Measurements from ENCODE around the gene FUT8.

The FUT8 gene

GRCh38 chr14:65412032-65412846 lies at the start of gene FUT8:
Gene FUT8, plus strand, starts transcription at chr14:65412730. Its CDS starts 148,834 bp downstream, at chr14:65561564.
- Histone ChIP-seq H3K36me3 (ENCODE audit: control insufficient read depth, insufficient read depth, low read length) (no peaks in the 10 kb centered on the region), H3K4me1 (ENCODE audit: control insufficient read depth, insufficient read depth, low read length) (peaks cover 12% of the 10 kb centered on the region), H3K27me3 (ENCODE audit: control insufficient read depth, insufficient read depth, low read length) (no peaks in the 10 kb centered on the region), H3K9me3 (ENCODE audit: control insufficient read depth, low read length) (no peaks in the 10 kb centered on the region), H3K4me3 (ENCODE audit: low read length) (peak within 1 kb of the TSS; percentile 98), H3K9ac (ENCODE audit: low read length) (peak within 1 kb of the TSS; percentile 92)

GRCh38 chr14:65366802-65367565 lies 45.5 kb upstream of the FUT8 start:
- no peaks in the 10 kb centered on the region for H3K9me3 ChIP-seq (ENCODE audit: control insufficient read depth, low read length)
- H3K4me1 ChIP-seq (ENCODE audit: control insufficient read depth, insufficient read depth, low read length) = peaks cover 5% of the 10 kb centered on the region
- H3K9ac ChIP-seq (ENCODE audit: low read length) = no peak overlapping the region
- H3K4me3 ChIP-seq (ENCODE audit: low read length) = no peak overlapping the region
- no peaks in the 10 kb centered on the region for H3K27me3 ChIP-seq (ENCODE audit: control insufficient read depth, insufficient read depth, low read length)
- no peaks in the 10 kb centered on the region for H3K36me3 ChIP-seq (ENCODE audit: control insufficient read depth, insufficient read depth, low read length)

DNA sequence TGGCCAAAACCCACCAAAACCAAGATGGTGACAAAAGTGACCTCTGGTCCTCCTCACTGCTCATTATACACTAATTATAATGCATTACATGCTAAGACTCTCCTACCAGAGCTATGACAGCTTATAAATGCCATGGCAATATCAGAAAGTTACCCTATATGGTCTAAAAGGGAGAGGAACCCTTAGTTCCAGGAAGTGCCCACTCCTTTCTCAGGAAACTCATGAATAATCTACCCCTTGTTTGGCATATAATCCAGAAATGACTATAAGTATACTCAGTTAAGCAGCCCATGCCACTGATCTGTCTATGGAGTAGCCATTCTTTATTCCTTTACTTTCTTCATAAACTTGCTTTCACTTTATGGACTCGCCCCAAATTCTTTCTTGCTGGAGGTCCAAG lies 43.0 kb upstream of the FUT8 start:
- no peak overlapping the region for H3K9ac ChIP-seq (ENCODE audit: low read length)
- H3K4me3 ChIP-seq (ENCODE audit: low read length) = no peak overlapping the region
- H3K9me3 ChIP-seq (ENCODE audit: control insufficient read depth, low read length) = no peaks in the 10 kb centered on the region
- H3K27me3 ChIP-seq (ENCODE audit: control insufficient read depth, insufficient read depth, low read length) = no peaks in the 10 kb centered on the region
- H3K4me1 ChIP-seq (ENCODE audit: control insufficient read depth, insufficient read depth, low read length) = peaks cover 15% of the 10 kb centered on the region
- no peaks in the 10 kb centered on the region for H3K36me3 ChIP-seq (ENCODE audit: control insufficient read depth, insufficient read depth, low read length)

DNA sequence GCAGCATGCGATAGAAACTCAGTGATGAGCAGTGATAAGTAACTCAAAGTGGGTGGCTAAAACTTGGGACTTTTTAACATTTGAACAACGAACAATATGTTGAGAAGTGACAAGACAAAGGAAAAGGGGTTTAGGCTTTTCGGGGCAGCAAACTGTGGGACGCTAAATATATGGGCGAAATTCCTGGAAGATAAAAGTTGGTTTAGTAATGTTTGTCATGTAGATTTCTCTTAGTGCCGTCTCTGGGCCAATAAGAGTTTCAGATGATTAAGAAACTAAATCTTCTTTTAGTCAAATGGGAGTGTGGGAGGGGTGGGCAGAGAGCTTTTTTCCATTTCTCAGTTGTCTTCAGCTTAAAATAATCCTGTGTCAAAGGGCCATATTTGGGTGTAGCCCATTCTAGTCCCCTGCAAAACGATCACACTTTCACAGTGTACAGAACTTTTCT lies 41.7 kb upstream of the FUT8 start:
- H3K36me3 ChIP-seq (ENCODE audit: control insufficient read depth, insufficient read depth, low read length) = no peaks in the 10 kb centered on the region
- no peak overlapping the region for H3K4me3 ChIP-seq (ENCODE audit: low read length)
- H3K9me3 ChIP-seq (ENCODE audit: control insufficient read depth, low read length) = no peaks in the 10 kb centered on the region
- H3K27me3 ChIP-seq (ENCODE audit: control insufficient read depth, insufficient read depth, low read length) = no peaks in the 10 kb centered on the region
- peaks cover 15% of the 10 kb centered on the region for H3K4me1 ChIP-seq (ENCODE audit: control insufficient read depth, insufficient read depth, low read length)
- H3K9ac ChIP-seq (ENCODE audit: low read length) = no peak overlapping the region

DNA sequence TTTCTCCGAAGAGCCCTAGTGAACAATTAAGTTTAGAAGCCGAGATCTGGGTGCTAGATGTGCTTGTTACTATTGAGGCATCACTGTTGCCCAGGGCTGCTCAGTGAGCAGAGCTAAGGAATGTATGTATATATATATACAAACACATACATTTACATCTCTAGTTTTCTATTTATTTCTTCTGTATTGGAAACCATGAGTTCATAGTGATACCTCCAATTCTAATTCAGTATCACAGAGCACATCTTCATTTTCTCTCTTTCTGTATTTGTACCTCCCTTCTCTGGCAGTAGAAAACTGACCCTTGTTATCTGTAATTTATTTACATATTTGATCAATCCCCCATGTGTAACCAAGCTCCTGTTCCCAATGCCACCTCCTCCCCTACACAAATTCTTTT lies 40.7 kb upstream of the FUT8 start:
- no peaks in the 10 kb centered on the region for H3K36me3 ChIP-seq (ENCODE audit: control insufficient read depth, insufficient read depth, low read length)
- peaks cover 15% of the 10 kb centered on the region for H3K4me1 ChIP-seq (ENCODE audit: control insufficient read depth, insufficient read depth, low read length)
- H3K9ac ChIP-seq (ENCODE audit: low read length) = no peak overlapping the region
- H3K4me3 ChIP-seq (ENCODE audit: low read length) = no peak overlapping the region
- no peaks in the 10 kb centered on the region for H3K27me3 ChIP-seq (ENCODE audit: control insufficient read depth, insufficient read depth, low read length)
- H3K9me3 ChIP-seq (ENCODE audit: control insufficient read depth, low read length) = no peaks in the 10 kb centered on the region

DNA sequence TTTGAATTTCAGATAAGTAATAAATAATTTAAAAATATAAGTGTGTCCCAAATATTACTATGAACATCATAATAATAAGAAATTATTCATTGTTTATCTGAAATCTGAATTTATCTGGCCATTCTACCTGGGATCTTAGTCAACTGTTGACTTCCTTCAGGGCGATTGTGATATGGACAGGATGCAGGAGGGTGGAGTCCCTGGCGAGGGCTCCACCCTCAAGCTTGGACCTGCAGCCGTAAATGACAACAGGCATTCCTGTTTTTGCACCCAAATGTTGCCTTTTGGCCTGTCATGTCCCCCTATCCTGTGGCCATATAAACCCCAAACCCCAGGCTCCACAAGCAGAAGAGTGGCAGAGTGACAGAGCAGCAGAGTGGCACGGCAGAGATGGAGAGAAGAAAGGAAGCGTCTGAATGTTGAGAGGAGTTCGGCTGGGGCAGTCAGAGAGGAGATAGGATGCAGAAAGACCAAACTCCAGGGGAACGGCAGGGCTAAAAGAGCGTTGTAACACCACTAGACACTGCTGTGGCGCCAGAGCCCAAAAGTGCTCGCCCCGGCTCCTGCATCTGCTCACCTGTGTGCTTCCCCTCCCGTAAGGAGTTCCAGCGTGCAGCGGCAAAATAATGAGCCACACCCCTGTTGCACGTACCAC lies 39.4 kb upstream of the FUT8 start:
- H3K9me3 ChIP-seq (ENCODE audit: control insufficient read depth, low read length) = no peaks in the 10 kb centered on the region
- H3K36me3 ChIP-seq (ENCODE audit: control insufficient read depth, insufficient read depth, low read length) = no peaks in the 10 kb centered on the region
- H3K9ac ChIP-seq (ENCODE audit: low read length) = peak overlapping the region; percentile 19
- peaks cover 15% of the 10 kb centered on the region for H3K4me1 ChIP-seq (ENCODE audit: control insufficient read depth, insufficient read depth, low read length)
- H3K4me3 ChIP-seq (ENCODE audit: low read length) = no peak overlapping the region
- no peaks in the 10 kb centered on the region for H3K27me3 ChIP-seq (ENCODE audit: control insufficient read depth, insufficient read depth, low read length)

- Histone ChIP-seq H3K4me1 (ENCODE audit: control insufficient read depth, insufficient read depth, low read length) (peaks cover 15% of the 10 kb centered on the region), H3K9me3 (ENCODE audit: control insufficient read depth, low read length) (no peaks in the 10 kb centered on the region), H3K4me3 (ENCODE audit: low read length) (no peak overlapping the region), H3K9ac (ENCODE audit: low read length) (peak overlapping the region; percentile 19), H3K27me3 (ENCODE audit: control insufficient read depth, insufficient read depth, low read length) (no peaks in the 10 kb centered on the region), H3K36me3 (ENCODE audit: control insufficient read depth, insufficient read depth, low read length) (no peaks in the 10 kb centered on the region)
These were observed 38.9 kb upstream of the FUT8 start for GRCh38 chr14:65373671-65374039.

- H3K9me3 ChIP-seq (ENCODE audit: control insufficient read depth, low read length) = no peaks in the 10 kb centered on the region
- H3K9ac ChIP-seq (ENCODE audit: low read length) = no peak overlapping the region
- H3K4me3 ChIP-seq (ENCODE audit: low read length) = no peak overlapping the region
- H3K27me3 ChIP-seq (ENCODE audit: control insufficient read depth, insufficient read depth, low read length) = no peaks in the 10 kb centered on the region
- H3K36me3 ChIP-seq (ENCODE audit: control insufficient read depth, insufficient read depth, low read length) = no peaks in the 10 kb centered on the region
- peaks cover 9% of the 10 kb centered on the region for H3K4me1 ChIP-seq (ENCODE audit: control insufficient read depth, insufficient read depth, low read length)
These were observed 35.0 kb upstream of the FUT8 start for GRCh38 chr14:65377576-65377975.

DNA sequence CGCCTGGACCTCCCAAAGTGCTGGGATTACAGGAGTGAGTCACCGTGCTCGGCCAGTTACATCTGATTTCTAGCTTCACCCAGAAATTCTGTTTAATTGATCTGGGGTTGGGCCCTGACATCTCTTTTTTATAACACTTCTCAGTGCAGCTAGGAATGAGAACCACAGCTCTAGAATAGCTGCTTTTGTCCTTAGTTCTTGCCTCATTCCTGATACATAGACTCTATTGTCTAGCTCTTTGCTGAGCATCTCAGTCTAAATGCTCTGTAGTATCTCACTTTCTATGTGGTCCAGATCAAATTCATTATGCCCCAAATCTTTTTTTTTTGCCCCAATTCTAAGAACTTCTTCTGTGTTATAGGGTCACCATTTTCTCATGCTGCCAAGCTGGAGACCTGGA lies 29.9 kb upstream of the FUT8 start:
- no peaks in the 10 kb centered on the region for H3K36me3 ChIP-seq (ENCODE audit: control insufficient read depth, insufficient read depth, low read length)
- H3K4me3 ChIP-seq (ENCODE audit: low read length) = no peak overlapping the region
- no peaks in the 10 kb centered on the region for H3K4me1 ChIP-seq (ENCODE audit: control insufficient read depth, insufficient read depth, low read length)
- H3K9ac ChIP-seq (ENCODE audit: low read length) = no peak overlapping the region
- H3K9me3 ChIP-seq (ENCODE audit: control insufficient read depth, low read length) = no peaks in the 10 kb centered on the region
- no peaks in the 10 kb centered on the region for H3K27me3 ChIP-seq (ENCODE audit: control insufficient read depth, insufficient read depth, low read length)

GRCh38 chr14:65387171-65387570 lies 25.4 kb upstream of the FUT8 start:
- H3K4me1 ChIP-seq (ENCODE audit: control insufficient read depth, insufficient read depth, low read length) = peaks cover under 1% of the 10 kb centered on the region
- H3K9me3 ChIP-seq (ENCODE audit: control insufficient read depth, low read length) = no peaks in the 10 kb centered on the region
- no peaks in the 10 kb centered on the region for H3K36me3 ChIP-seq (ENCODE audit: control insufficient read depth, insufficient read depth, low read length)
- H3K27me3 ChIP-seq (ENCODE audit: control insufficient read depth, insufficient read depth, low read length) = no peaks in the 10 kb centered on the region
- H3K4me3 ChIP-seq (ENCODE audit: low read length) = no peak overlapping the region
- H3K9ac ChIP-seq (ENCODE audit: low read length) = no peak overlapping the region

DNA sequence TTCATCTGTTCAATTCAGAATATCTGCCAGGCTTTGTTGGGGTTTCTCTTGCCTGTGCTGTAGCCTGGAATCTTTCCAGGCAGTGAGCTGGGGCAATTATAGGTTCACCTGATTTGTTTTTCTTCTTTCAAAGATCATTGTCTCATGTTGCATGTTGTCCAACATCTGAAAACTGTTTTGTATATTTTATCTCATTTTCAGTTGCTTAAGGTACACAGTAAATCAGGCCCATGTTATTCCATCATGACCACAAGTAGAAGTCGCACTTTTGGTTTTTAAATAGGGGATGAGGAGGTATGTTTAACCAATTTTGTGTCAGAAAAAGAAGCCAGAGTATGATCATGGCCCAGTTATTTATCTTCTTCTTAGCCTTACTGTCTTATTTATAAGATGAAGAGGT lies 24.9 kb upstream of the FUT8 start:
- no peak overlapping the region for H3K9ac ChIP-seq (ENCODE audit: low read length)
- H3K4me3 ChIP-seq (ENCODE audit: low read length) = no peak overlapping the region
- H3K27me3 ChIP-seq (ENCODE audit: control insufficient read depth, insufficient read depth, low read length) = no peaks in the 10 kb centered on the region
- H3K4me1 ChIP-seq (ENCODE audit: control insufficient read depth, insufficient read depth, low read length) = peaks cover 3% of the 10 kb centered on the region
- H3K36me3 ChIP-seq (ENCODE audit: control insufficient read depth, insufficient read depth, low read length) = no peaks in the 10 kb centered on the region
- H3K9me3 ChIP-seq (ENCODE audit: control insufficient read depth, low read length) = no peaks in the 10 kb centered on the region

- H3K9me3 ChIP-seq (ENCODE audit: control insufficient read depth, low read length) = no peaks in the 10 kb centered on the region
- no peaks in the 10 kb centered on the region for H3K36me3 ChIP-seq (ENCODE audit: control insufficient read depth, insufficient read depth, low read length)
- peaks cover 3% of the 10 kb centered on the region for H3K4me1 ChIP-seq (ENCODE audit: control insufficient read depth, insufficient read depth, low read length)
- no peak overlapping the region for H3K9ac ChIP-seq (ENCODE audit: low read length)
- no peaks in the 10 kb centered on the region for H3K27me3 ChIP-seq (ENCODE audit: control insufficient read depth, insufficient read depth, low read length)
- no peak overlapping the region for H3K4me3 ChIP-seq (ENCODE audit: low read length)
These were observed 20.2 kb upstream of the FUT8 start for GRCh38 chr14:65392296-65392695.
